ENCODE results near the gene TTLL13. TPM values are rescaled to one million over a fixed set of nuclear protein-coding genes. Genes with fewer than 3 reads are reported as not detected.

The TTLL13 gene
- total RNA-seq, 2 donors from 2014 or later: 0.15 to 0.46 TPM

- Histone ChIP-seq H3K36me3 (ENCODE audit: control insufficient read depth, insufficient read depth, low read length) (no peaks in the 10 kb centered on the region), H3K4me3 (ENCODE audit: low read length) (no peak overlapping the region), H3K27ac (ENCODE audit: low read depth, low read length) (no peak overlapping the region), H3K4me1 (ENCODE audit: control insufficient read depth, insufficient read depth, low read length) (no peaks in the 10 kb centered on the region), H3K9ac (ENCODE audit: extremely low read depth, low read length, poor library complexity, severe bottlenecking) (no peak overlapping the region), H3K9me3 (ENCODE audit: control insufficient read depth, low read length) (no peaks in the 10 kb centered on the region), H3K27me3 (ENCODE audit: control insufficient read depth, insufficient read depth, low read length, poor library complexity, severe bottlenecking) (peaks cover 6% of the 10 kb centered on the region)
- no peak overlapping the region for H3K27ac Mint-ChIP-seq
- H3K27me3 Mint-ChIP-seq (ENCODE audit: insufficient read depth): no peaks in the 10 kb centered on the region
- H3K4me3 Mint-ChIP-seq: no peak overlapping the region
- 94 to 100% methylated on average over 4 to 6 of the region's 6 CpGs for WGBS, 2 experiments (ENCODE audit: insufficient coverage in 1 of 2, insufficient read length in 1 of 2)
- peaks cover 9% of the 10 kb centered on the region for H3K4me1 Mint-ChIP-seq
- DNase-seq: no peak
- no peaks in the 10 kb centered on the region for H3K9me3 Mint-ChIP-seq
- peaks cover 6% of the 10 kb centered on the region for H3K36me3 Mint-ChIP-seq (ENCODE audit: low read depth)
- no peak for TF ChIP-seq CTCF (conservative IDR thresholded peaks at IDR 0.05)
These were observed 42.1 kb upstream of the TTLL13 start for GRCh38 chr15:90207252-90207651.

GRCh38 chr15:90208356-90208755 is 41.0 kb upstream of the TTLL13 start:
- Mint-ChIP-seq H3K36me3 (ENCODE audit: low read depth) (peaks cover 6% of the 10 kb centered on the region), H3K4me1 (peaks cover 6% of the 10 kb centered on the region), H3K27ac (no peak overlapping the region), H3K27me3 (ENCODE audit: insufficient read depth) (no peaks in the 10 kb centered on the region), H3K4me3 (no peak overlapping the region), H3K9me3 (no peaks in the 10 kb centered on the region)
- Histone ChIP-seq H3K4me3 (ENCODE audit: low read length) (no peak overlapping the region), H3K4me1 (ENCODE audit: control insufficient read depth, insufficient read depth, low read length) (peaks cover 3% of the 10 kb centered on the region), H3K9ac (ENCODE audit: extremely low read depth, low read length, poor library complexity, severe bottlenecking) (no peak overlapping the region), H3K27me3 (ENCODE audit: control insufficient read depth, insufficient read depth, low read length, poor library complexity, severe bottlenecking) (no peaks in the 10 kb centered on the region), H3K27ac (ENCODE audit: low read depth, low read length) (no peak overlapping the region), H3K36me3 (ENCODE audit: control insufficient read depth, insufficient read depth, low read length) (no peaks in the 10 kb centered on the region), H3K9me3 (ENCODE audit: control insufficient read depth, low read length) (no peaks in the 10 kb centered on the region)
- 90 to 95% methylated on average over 4 to 6 of the region's 6 CpGs for WGBS, 2 experiments (ENCODE audit: insufficient coverage in 1 of 2, insufficient read length in 1 of 2)
- no peak for DNase-seq
- TF ChIP-seq CTCF (conservative IDR thresholded peaks at IDR 0.05): no peak

- no peak overlapping the region for H3K27ac ChIP-seq (ENCODE audit: low read depth, low read length)
- WGBS, 2 experiments (ENCODE audit: insufficient coverage in 1 of 2, insufficient read length in 1 of 2): 92 to 97% methylated on average over 7 to 9 of the region's 9 CpGs
- no peak overlapping the region for H3K9ac ChIP-seq (ENCODE audit: extremely low read depth, low read length, poor library complexity, severe bottlenecking)
- H3K4me3 ChIP-seq (ENCODE audit: low read length): no peak overlapping the region
- H3K9me3 ChIP-seq (ENCODE audit: control insufficient read depth, low read length): no peaks in the 10 kb centered on the region
- H3K27me3 ChIP-seq (ENCODE audit: control insufficient read depth, insufficient read depth, low read length, poor library complexity, severe bottlenecking): no peaks in the 10 kb centered on the region
- no peaks in the 10 kb centered on the region for H3K36me3 ChIP-seq (ENCODE audit: control insufficient read depth, insufficient read depth, low read length)
- no peak for TF ChIP-seq CTCF (conservative IDR thresholded peaks at IDR 0.05)
- Mint-ChIP-seq H3K27ac (no peak overlapping the region), H3K4me1 (peaks cover 6% of the 10 kb centered on the region), H3K4me3 (no peak overlapping the region), H3K36me3 (ENCODE audit: low read depth) (peaks cover 6% of the 10 kb centered on the region), H3K27me3 (ENCODE audit: insufficient read depth) (no peaks in the 10 kb centered on the region), H3K9me3 (no peaks in the 10 kb centered on the region)
- no peak for DNase-seq
- peaks cover 5% of the 10 kb centered on the region for H3K4me1 ChIP-seq (ENCODE audit: control insufficient read depth, insufficient read depth, low read length)
These were observed 39.8 kb upstream of the TTLL13 start for GRCh38 chr15:90209591-90209990.

All from endodermal cell (in vitro differentiated cells).